K562 (cell line): Measurements from ENCODE around the gene ANXA4. TPM values are rescaled to one million over a fixed set of nuclear protein-coding genes. Genes with fewer than 3 reads are reported as not detected.

Experiments
- C11orf30 ChIP-seq: fragments of 450-650 bp; IDR thresholded peaks from 2 replicates; pipeline ENCODE4 v1.6.1; 2016; ENCODE audit warnings: low read depth, mild to moderate bottlenecking
- ESRRA ChIP-seq: fragments of 450-650 bp; IDR thresholded peaks from 2 replicates; pipeline ENCODE4 v1.6.1; 2014; ENCODE audit warnings: low read depth, mild to moderate bottlenecking, moderate library complexity, borderline replicate concordance
- ETS2 ChIP-seq: IDR thresholded peaks from 2 replicates; pipeline ENCODE4 v1.6.1; 2016; ENCODE audit warnings: borderline replicate concordance, missing genetic modification characterization, mild to moderate bottlenecking, moderate library complexity, missing compliant biosample characterization; ENCODE audit not compliant: poor library complexity, severe bottlenecking
- HMGN3 ChIP-seq: IDR thresholded peaks from 2 replicates; pipeline ENCODE4 v1.6.1; 2011; ENCODE audit warnings: borderline replicate concordance, low read depth, mild to moderate bottlenecking, mixed read lengths, low read length; ENCODE audit not compliant: insufficient read length; ENCODE audit errors: extremely low read depth
- MAFG ChIP-seq: fragments of 450-650 bp; conservative IDR thresholded peaks from 2 replicates; pipeline ENCODE4 v1.6.1; 2016; ENCODE audit warnings: missing genetic modification characterization, missing compliant biosample characterization
- MXI1 ChIP-seq: IDR thresholded peaks from 2 replicates; pipeline ENCODE4 v1.6.1; 2011; ENCODE audit warnings: low read depth, mild to moderate bottlenecking, improper control_type of control experiment, low read length
- PHF20 ChIP-seq: fragments of 450-650 bp; IDR thresholded peaks from 2 replicates; pipeline ENCODE4 v1.6.1; 2018; ENCODE audit not compliant: partially characterized antibody
- SOX6 ChIP-seq: fragments of 450-650 bp; IDR thresholded peaks from 2 replicates; pipeline ENCODE4 v1.6.1; 2014; ENCODE audit warnings: mild to moderate bottlenecking
- SP1 ChIP-seq: sonication (generic); formaldehyde crosslinking; IDR thresholded peaks from 2 replicates; pipeline ENCODE4 v1.8.1; 2022; ENCODE audit warnings: mild to moderate bottlenecking, missing genetic modification reagents
- THRAP3 ChIP-seq: fragments of 450-650 bp; IDR thresholded peaks from 2 replicates; pipeline ENCODE4 v1.6.1; 2016; ENCODE audit warnings: mild to moderate bottlenecking, inconsistent platforms, borderline replicate concordance
- ZBTB1 ChIP-seq: sonication (generic); formaldehyde crosslinking; IDR thresholded peaks from 2 replicates; pipeline ENCODE4 v1.8.1; 2023; ENCODE audit warnings: missing genetic modification reagents, low read depth, mild to moderate bottlenecking, borderline replicate concordance
- ZC3H4 ChIP-seq: sonication (generic); formaldehyde crosslinking; IDR thresholded peaks from 2 replicates; pipeline ENCODE4 v1.9.0; 2021; ENCODE audit warnings: missing genetic modification reagents, borderline replicate concordance
- ZNF224 ChIP-seq: sonication (generic); formaldehyde crosslinking; IDR thresholded peaks from 2 replicates; pipeline ENCODE4 v1.8.0; 2022; ENCODE audit warnings: mild to moderate bottlenecking, missing genetic modification reagents
- ZNF324 ChIP-seq: fragments of 250-450 bp; sonication (Bioruptor Pico); IDR thresholded peaks from 2 replicates; pipeline ENCODE4 v1.4.0; 2020; ENCODE audit warnings: mild to moderate bottlenecking
- polyA plus RNA-seq, 8 experiments: library from polyadenylated mRNA; depleted of rRNA in 4 of 8; stranded (reverse) in 5 of 8; unstranded in 3 of 8; fragments of >200 nt; fragmentation: Nextera tagmentation in 2 of 8; fragmentation: Illumina TruSeq in 1 of 8; extraction: Ambion mirVana in 2 of 8; extraction: Trizol in 1 of 8; gene quantifications; 2 replicates each; pipeline versions ENCODE4 v1.2.1 to v1.2.3, GENCODE V29; 2011 to 2014; ENCODE audit warnings: inconsistent platforms in 1 of 8, missing spikeins in 1 of 8
- total RNA-seq, 7 experiments: library from RNA; depleted of rRNA in 6 of 7; stranded (reverse); fragments of >200 nt in 6 of 7; fragmentation: Illumina TruSeq in 2 of 7; extraction: Trizol in 2 of 7; gene quantifications; 2 replicates each; pipeline versions ENCODE4 v1.2.1 to v1.2.3, GENCODE V29; 2011 to 2021; ENCODE audit warnings: low replicate concordance in 1 of 7
- TF ChIP-seq, protein P1 (sequence below): fragments of 250-450 bp; sonication (Bioruptor Pico); IDR thresholded peaks from 2 replicates; pipeline ENCODE4 v1.5.0; 2020; ENCODE audit warnings: mild to moderate bottlenecking
- TF ChIP-seq, protein P2 (sequence below): fragments of 450-650 bp; IDR thresholded peaks from 2 replicates; pipeline ENCODE4 v1.6.1; 2017; ENCODE audit warnings: antibody characterized with exemption, mild to moderate bottlenecking
- TF ChIP-seq, protein P3 (sequence below): sonication (generic); formaldehyde crosslinking; IDR thresholded peaks from 2 replicates; pipeline ENCODE4 v1.8.0; 2022; ENCODE audit warnings: mild to moderate bottlenecking, missing genetic modification reagents
- TF ChIP-seq, protein P4 (sequence below): IDR thresholded peaks from 2 replicates; pipeline ENCODE4 v1.6.1; 2012; ENCODE audit warnings: low read depth, low read length, improper control_type of control experiment, borderline replicate concordance

ANXA4 gene
- total and polyA plus RNA-seq, 9 of the 15 experiments (the other 6 are each of a cell fraction or from before 2014, with no cell fraction given): 3.4 to 13.6 (median 11.6) TPM

DNA sequence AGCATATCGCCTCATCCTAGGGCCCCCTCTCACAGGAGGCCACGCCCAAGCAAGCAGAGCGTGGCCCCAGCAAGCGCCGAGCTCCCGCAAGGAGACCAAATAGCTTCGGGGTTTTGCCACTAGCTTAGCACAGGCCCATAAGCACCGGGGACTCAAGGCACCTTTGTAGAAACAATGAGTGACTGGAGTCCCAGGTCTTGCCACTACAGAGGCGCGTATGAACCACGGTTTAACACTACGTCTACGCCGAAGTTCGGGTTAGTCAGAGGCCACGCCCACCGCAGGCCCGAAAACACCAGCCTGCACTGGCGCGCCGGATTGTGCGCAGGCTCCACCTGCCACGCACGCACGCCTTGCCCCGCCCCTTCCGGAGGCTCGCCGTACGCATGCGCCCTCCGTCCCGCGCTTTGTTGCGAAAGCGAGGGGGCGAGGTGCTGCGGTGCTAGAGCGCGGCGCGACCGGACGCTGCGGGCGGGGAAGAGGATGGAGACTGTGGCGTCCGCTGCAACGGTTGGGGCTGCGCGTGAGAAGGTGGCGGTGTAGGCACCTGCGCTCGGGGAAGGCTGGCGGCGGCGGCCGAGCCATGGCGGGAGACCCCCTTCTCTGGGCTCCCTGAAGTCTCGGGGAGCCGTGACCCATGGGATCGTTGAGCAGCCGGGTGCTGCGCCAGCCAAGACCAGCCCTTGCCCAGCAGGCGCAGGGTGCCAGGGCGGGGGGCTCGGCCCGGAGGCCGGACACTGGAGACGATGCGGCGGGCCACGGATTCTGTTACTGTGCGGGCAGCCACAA lies 87.5 kb downstream of the ANXA4 start, which contains the start of gene GMCL1 (continued):
- TF ChIP-seq MXI1 (peak; percentile 41), ZNF324 (CRISPR knock-in tag) (no peak), ZBTB1 (peak; percentile 87), SOX6 (peak; percentile 25; the same call in 1 of the 2 replicates), ZNF224 (peak; percentile 28; the same call in 1 of the 2 replicates), HMGN3 (peak; percentile 13), ESRRA (peak; percentile 55; the same call in 1 of the 2 replicates), PHF20 (peak; percentile 75), ETS2 (tag) (no peak), THRAP3 (no peak), SP1 (CRISPR knock-in tag) (peak; percentile 97), ZC3H4 (CRISPR knock-in tag) (no peak), C11orf30 (peak; percentile 64), MAFG (no peak)
- TF ChIP-seq, protein P1, sequence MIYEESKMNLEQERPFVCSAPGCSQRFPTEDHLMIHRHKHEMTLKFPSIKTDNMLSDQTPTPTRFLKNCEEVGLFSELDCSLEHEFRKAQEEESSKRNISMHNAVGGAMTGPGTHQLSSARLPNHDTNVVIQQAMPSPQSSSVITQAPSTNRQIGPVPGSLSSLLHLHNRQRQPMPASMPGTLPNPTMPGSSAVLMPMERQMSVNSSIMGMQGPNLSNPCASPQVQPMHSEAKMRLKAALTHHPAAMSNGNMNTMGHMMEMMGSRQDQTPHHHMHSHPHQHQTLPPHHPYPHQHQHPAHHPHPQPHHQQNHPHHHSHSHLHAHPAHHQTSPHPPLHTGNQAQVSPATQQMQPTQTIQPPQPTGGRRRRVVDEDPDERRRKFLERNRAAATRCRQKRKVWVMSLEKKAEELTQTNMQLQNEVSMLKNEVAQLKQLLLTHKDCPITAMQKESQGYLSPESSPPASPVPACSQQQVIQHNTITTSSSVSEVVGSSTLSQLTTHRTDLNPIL (CRISPR knock-in tag): no peak
- TF ChIP-seq, protein P2, sequence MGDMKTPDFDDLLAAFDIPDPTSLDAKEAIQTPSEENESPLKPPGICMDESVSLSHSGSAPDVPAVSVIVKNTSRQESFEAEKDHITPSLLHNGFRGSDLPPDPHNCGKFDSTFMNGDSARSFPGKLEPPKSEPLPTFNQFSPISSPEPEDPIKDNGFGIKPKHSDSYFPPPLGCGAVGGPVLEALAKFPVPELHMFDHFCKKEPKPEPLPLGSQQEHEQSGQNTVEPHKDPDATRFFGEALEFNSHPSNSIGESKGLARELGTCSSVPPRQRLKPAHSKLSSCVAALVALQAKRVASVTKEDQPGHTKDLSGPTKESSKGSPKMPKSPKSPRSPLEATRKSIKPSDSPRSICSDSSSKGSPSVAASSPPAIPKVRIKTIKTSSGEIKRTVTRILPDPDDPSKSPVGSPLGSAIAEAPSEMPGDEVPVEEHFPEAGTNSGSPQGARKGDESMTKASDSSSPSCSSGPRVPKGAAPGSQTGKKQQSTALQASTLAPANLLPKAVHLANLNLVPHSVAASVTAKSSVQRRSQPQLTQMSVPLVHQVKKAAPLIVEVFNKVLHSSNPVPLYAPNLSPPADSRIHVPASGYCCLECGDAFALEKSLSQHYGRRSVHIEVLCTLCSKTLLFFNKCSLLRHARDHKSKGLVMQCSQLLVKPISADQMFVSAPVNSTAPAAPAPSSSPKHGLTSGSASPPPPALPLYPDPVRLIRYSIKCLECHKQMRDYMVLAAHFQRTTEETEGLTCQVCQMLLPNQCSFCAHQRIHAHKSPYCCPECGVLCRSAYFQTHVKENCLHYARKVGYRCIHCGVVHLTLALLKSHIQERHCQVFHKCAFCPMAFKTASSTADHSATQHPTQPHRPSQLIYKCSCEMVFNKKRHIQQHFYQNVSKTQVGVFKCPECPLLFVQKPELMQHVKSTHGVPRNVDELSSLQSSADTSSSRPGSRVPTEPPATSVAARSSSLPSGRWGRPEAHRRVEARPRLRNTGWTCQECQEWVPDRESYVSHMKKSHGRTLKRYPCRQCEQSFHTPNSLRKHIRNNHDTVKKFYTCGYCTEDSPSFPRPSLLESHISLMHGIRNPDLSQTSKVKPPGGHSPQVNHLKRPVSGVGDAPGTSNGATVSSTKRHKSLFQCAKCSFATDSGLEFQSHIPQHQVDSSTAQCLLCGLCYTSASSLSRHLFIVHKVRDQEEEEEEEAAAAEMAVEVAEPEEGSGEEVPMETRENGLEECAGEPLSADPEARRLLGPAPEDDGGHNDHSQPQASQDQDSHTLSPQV: peak; percentile 78
- TF ChIP-seq, protein P3, sequence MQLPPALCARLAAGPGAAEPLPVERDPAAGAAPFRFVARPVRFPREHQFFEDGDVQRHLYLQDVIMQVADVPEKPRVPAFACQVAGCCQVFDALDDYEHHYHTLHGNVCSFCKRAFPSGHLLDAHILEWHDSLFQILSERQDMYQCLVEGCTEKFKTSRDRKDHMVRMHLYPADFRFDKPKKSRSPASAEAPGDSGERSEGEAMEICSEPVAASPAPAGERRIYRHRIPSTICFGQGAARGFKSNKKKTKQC (CRISPR knock-in tag): 0 out of 2 replicates have a peak, but pooled peaks have one; percentile 79
- TF ChIP-seq, protein P4, sequence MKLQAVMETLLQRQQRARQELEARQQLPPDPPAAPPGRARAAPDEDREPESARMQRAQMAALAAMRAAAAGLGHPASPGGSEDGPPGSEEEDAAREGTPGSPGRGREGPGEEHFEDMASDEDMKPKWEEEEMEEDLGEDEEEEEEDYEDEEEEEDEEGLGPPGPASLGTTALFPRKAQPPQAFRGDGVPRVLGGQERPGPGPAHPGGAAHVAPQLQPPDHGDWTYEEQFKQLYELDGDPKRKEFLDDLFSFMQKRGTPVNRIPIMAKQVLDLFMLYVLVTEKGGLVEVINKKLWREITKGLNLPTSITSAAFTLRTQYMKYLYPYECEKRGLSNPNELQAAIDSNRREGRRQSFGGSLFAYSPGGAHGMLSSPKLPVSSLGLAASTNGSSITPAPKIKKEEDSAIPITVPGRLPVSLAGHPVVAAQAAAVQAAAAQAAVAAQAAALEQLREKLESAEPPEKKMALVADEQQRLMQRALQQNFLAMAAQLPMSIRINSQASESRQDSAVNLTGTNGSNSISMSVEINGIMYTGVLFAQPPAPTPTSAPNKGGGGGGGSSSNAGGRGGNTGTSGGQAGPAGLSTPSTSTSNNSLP: no peak
